Measurements from ENCODE around the gene GID8. TPM values are rescaled to one million over a fixed set of nuclear protein-coding genes. Genes with fewer than 3 reads are reported as not detected.

The GID8 gene
- total and polyA plus RNA-seq, 9 of the 15 experiments (the other 6 are each of a cell fraction or from before 2014, with no cell fraction given), result 7.5 to 31.6 (median 22.2) TPM

GRCh38 chr20:62995898-62996595, 58.1 kb downstream of the GID8 start:
- Histone ChIP-seq H3K4me3 (no peak overlapping the region), H3K27me3 (ENCODE audit: control insufficient read depth in 2 of 2, insufficient read depth in 2 of 2, low read length in 2 of 2) (peaks cover 62 to 87% of the 10 kb centered on the region in 2 experiments), H3K9me1 (ENCODE audit: control insufficient read depth, insufficient read depth, low read length) (no peaks in the 10 kb centered on the region), H4K20me1 (replicated peaks; ENCODE audit: control insufficient read depth, insufficient read depth, low read length) (peaks cover 19% of the 10 kb centered on the region), H3K36me3 (ENCODE audit: control insufficient read depth, insufficient read depth, low read length) (no peaks in the 10 kb centered on the region), H3K9me3 (replicated peaks; ENCODE audit: control insufficient read depth, insufficient read depth, low read depth, low read length) (no peaks in the 10 kb centered on the region), H3K4me1 (replicated peaks in 1 of 2; ENCODE audit: control insufficient read depth in 2 of 2, insufficient read depth in 2 of 2, low read length in 2 of 2) (peaks cover 0 to 12% of the 10 kb centered on the region in 2 experiments; a peak in 2 of 5 replicates), H3K27ac (ENCODE audit: extremely low read depth, low read depth, low read length) (no peak overlapping the region), H3K9ac (ENCODE audit: insufficient read depth in 1 of 2, low read depth in 2 of 2, low read length in 2 of 2) (no peak overlapping the region), H2AFZ (ENCODE audit: low read depth, low read length) (no peak overlapping the region), H3K4me2 (ENCODE audit: insufficient read depth, low read length) (no peak overlapping the region), H3K79me2 (ENCODE audit: control insufficient read depth, insufficient read depth, low read length) (no peaks in the 10 kb centered on the region)
- intact Hi-C loops (cut with micrococcal nuclease), result no loop called here
- WGBS (ENCODE audit: insufficient coverage, low coverage, missing lambda C conversion rate), result 4% methylated on average over 25 of the region's 25 CpGs
- in situ Hi-C loops (cut with MboI), result no loop called here
- DNase-seq (ENCODE audit: extremely low read depth in 1 of 4, low spot score in 3 of 4) (no peak), ATAC-seq (peak; percentile 51; the same call in 2 of the 3 replicates), FAIRE-seq (no peak)
- BruUV-seq (replicated peaks), result no TSS peak
- ChIA-PET CTCF (ENCODE audit: low intra/inter-chr PET ratio) (no interaction called here), POLR2A (interaction anchor here (0.7 kb wide), 1 partner anchor 61 kb away, joined by 3 read pairs; no protein-coding TSS in a partner anchor)
- TF ChIP-seq, protein P1, sequence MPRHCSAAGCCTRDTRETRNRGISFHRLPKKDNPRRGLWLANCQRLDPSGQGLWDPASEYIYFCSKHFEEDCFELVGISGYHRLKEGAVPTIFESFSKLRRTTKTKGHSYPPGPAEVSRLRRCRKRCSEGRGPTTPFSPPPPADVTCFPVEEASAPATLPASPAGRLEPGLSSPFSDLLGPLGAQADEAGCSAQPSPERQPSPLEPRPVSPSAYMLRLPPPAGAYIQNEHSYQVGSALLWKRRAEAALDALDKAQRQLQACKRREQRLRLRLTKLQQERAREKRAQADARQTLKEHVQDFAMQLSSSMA (CRISPR knock-in tag; IDR thresholded peaks at IDR 0.05), result no peak
- TF ChIP-seq GATA2 (CRISPR knock-in tag; IDR thresholded peaks at IDR 0.05), result no peak
- TF ChIP-seq, protein P2, sequence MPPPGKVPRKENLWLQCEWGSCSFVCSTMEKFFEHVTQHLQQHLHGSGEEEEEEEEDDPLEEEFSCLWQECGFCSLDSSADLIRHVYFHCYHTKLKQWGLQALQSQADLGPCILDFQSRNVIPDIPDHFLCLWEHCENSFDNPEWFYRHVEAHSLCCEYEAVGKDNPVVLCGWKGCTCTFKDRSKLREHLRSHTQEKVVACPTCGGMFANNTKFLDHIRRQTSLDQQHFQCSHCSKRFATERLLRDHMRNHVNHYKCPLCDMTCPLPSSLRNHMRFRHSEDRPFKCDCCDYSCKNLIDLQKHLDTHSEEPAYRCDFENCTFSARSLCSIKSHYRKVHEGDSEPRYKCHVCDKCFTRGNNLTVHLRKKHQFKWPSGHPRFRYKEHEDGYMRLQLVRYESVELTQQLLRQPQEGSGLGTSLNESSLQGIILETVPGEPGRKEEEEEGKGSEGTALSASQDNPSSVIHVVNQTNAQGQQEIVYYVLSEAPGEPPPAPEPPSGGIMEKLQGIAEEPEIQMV (tag; conservative IDR thresholded peaks at IDR 0.05; ENCODE audit: low read depth), result no peak
- TF ChIP-seq, protein P3, sequence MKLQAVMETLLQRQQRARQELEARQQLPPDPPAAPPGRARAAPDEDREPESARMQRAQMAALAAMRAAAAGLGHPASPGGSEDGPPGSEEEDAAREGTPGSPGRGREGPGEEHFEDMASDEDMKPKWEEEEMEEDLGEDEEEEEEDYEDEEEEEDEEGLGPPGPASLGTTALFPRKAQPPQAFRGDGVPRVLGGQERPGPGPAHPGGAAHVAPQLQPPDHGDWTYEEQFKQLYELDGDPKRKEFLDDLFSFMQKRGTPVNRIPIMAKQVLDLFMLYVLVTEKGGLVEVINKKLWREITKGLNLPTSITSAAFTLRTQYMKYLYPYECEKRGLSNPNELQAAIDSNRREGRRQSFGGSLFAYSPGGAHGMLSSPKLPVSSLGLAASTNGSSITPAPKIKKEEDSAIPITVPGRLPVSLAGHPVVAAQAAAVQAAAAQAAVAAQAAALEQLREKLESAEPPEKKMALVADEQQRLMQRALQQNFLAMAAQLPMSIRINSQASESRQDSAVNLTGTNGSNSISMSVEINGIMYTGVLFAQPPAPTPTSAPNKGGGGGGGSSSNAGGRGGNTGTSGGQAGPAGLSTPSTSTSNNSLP (IDR thresholded peaks at IDR 0.05; ENCODE audit: borderline replicate concordance, low read depth, low read length), result no peak
- TF ChIP-seq TARDBP (IDR thresholded peaks at IDR 0.05), result no peak
- TF ChIP-seq ZNF830 (CRISPR knock-in tag; IDR thresholded peaks at IDR 0.05), result no peak
- TF ChIP-seq, protein P4, sequence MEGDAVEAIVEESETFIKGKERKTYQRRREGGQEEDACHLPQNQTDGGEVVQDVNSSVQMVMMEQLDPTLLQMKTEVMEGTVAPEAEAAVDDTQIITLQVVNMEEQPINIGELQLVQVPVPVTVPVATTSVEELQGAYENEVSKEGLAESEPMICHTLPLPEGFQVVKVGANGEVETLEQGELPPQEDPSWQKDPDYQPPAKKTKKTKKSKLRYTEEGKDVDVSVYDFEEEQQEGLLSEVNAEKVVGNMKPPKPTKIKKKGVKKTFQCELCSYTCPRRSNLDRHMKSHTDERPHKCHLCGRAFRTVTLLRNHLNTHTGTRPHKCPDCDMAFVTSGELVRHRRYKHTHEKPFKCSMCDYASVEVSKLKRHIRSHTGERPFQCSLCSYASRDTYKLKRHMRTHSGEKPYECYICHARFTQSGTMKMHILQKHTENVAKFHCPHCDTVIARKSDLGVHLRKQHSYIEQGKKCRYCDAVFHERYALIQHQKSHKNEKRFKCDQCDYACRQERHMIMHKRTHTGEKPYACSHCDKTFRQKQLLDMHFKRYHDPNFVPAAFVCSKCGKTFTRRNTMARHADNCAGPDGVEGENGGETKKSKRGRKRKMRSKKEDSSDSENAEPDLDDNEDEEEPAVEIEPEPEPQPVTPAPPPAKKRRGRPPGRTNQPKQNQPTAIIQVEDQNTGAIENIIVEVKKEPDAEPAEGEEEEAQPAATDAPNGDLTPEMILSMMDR (IDR thresholded peaks at IDR 0.05 in 2 of 3, conservative IDR thresholded peaks at IDR 0.05 in 1 of 3; ENCODE audit: insufficient read depth in 2 of 3, low read depth in 1 of 3, low read length in 3 of 3), result 0 out of 6 replicates have a peak, but pooled peaks of 1 of the 3 experiments have one; percentile 7
- no peak for TF ChIP-seq CTBP1 (IDR thresholded peaks at IDR 0.05; ENCODE audit: borderline replicate concordance)
- 0 out of 2 replicates have a peak, but pooled peaks have one; percentile 17 for TF ChIP-seq ETV1 (tag; conservative IDR thresholded peaks at IDR 0.05; ENCODE audit: low read depth)
- peak; percentile 18; the same call in 1 of the 2 replicates for TF ChIP-seq GABPA (tag; conservative IDR thresholded peaks at IDR 0.05; ENCODE audit: low read depth)
- no peak for TF ChIP-seq KDM1A (IDR thresholded peaks at IDR 0.05)
- TF ChIP-seq CTCFL (IDR thresholded peaks at IDR 0.05; ENCODE audit: borderline replicate concordance, insufficient read depth, low read depth, low read length, poor library complexity, severe bottlenecking), result peak; percentile 15
- peak; percentile 64; the same call in 1 of the 2 replicates for TF ChIP-seq SAFB (IDR thresholded peaks at IDR 0.05; ENCODE audit: borderline replicate concordance, low read depth, low read length)
